B cell (primary cell): ENCODE measurements around the gene GABRR1. TPM values are rescaled to one million over a fixed set of nuclear protein-coding genes. Genes with fewer than 3 reads are reported as not detected.

Experiments used
- ATAC-seq: fragments of 200-7000 bp; cut with Tn5 transposase; one replicate; pipeline ENCODE4 v1.10.0; 2021; ENCODE audit warnings: low read depth, mild to moderate bottlenecking, moderate number of reproducible peaks, moderate library complexity
- CTCF ChIA-PET: fragments of 350-600 bp; sonication (Branson Sonifier 250); formaldehyde crosslinking; loops from one replicate; lab custom pipeline; 2021; ENCODE audit warnings: antibody characterized with exemption, inconsistent platforms; lab: Charles Lee
- POLR2A ChIA-PET: fragments of 350-600 bp; sonication (Branson Sonifier 250); formaldehyde crosslinking; loops from one replicate; lab custom pipeline; 2021; ENCODE audit warnings: antibody characterized with exemption; lab: Charles Lee
- DNase-seq: peaks from one replicate; pipeline ENCODE4 v3.0.0; 2013
- H2AFZ ChIP-seq: 2 replicates; pipeline ENCODE4 v1.6.1; 2012; ENCODE audit warnings: mild to moderate bottlenecking, low read depth, low read length; ENCODE audit not compliant: insufficient read depth, poor library complexity, severe bottlenecking
- H3K27ac ChIP-seq, 2 donors: 1 replicate in 1 of 2; 2 replicates in 1 of 2; pipeline ENCODE4 v1.5.1; 2012 to 2013; ENCODE audit warnings: low read length in 2 of 2, mild to moderate bottlenecking in 2 of 2, moderate library complexity in 1 of 2
- H3K27me3 ChIP-seq, 4 experiments: fragments of 200-600 bp in 1 of 4; sonication (generic) in 1 of 4; replicated peaks in 1 of 4; 1 replicate in 2 of 4; 2 replicates in 2 of 4; pipeline versions ENCODE4 v1.6.1 to v1.7.0; 2013 to 2016; ENCODE audit warnings: low read length in 3 of 4, mild to moderate bottlenecking in 2 of 4, mixed read lengths in 1 of 4, moderate library complexity in 1 of 4; ENCODE audit not compliant: insufficient read depth in 4 of 4, control insufficient read depth in 3 of 4; ENCODE audit errors: control extremely low read depth in 1 of 4
- H3K36me3 ChIP-seq, 2 experiments: replicated peaks in 1 of 2; 1 replicate in 1 of 2; 2 replicates in 1 of 2; pipeline versions ENCODE4 v1.6.1 to v1.7.1; 2013; ENCODE audit warnings: low read length in 1 of 2; ENCODE audit not compliant: insufficient read depth in 2 of 2, control insufficient read depth in 1 of 2; ENCODE audit errors: control extremely low read depth in 1 of 2, extremely low read depth in 1 of 2
- H3K4me1 ChIP-seq, 2 donors: fragments of 200-600 bp in 1 of 2; sonication (generic) in 1 of 2; 1 replicate in 1 of 2; 2 replicates in 1 of 2; pipeline versions ENCODE4 v1.5.1 to v1.6.1; 2013 to 2017; ENCODE audit warnings: low read length in 2 of 2; ENCODE audit not compliant: control insufficient read depth in 2 of 2, insufficient read depth in 2 of 2
- H3K4me2 ChIP-seq: replicated peaks from 2 replicates; pipeline ENCODE3; 2012; ENCODE audit warnings: mild to moderate bottlenecking, low read depth, low read length; ENCODE audit not compliant: poor library complexity, severe bottlenecking
- H3K4me3 ChIP-seq, 5 experiments: fragments of 200-600 bp in 1 of 5; sonication (generic) in 1 of 5; 1 replicate in 3 of 5; 2 replicates in 2 of 5; pipeline versions ENCODE4 v1.5.1 to v1.7.0; 2011 to 2016; ENCODE audit warnings: low read length in 4 of 5, mild to moderate bottlenecking in 4 of 5, low read depth in 2 of 5, control low read depth in 1 of 5, moderate library complexity in 1 of 5; ENCODE audit not compliant: insufficient read depth in 1 of 5; ENCODE audit errors: control extremely low read depth in 1 of 5, extremely low read depth in 1 of 5
- H3K79me2 ChIP-seq: fragments of 200-600 bp; sonication (generic); one replicate; pipeline ENCODE4 v1.6.0; 2016; ENCODE audit warnings: low read length; ENCODE audit not compliant: control insufficient read depth, insufficient read depth
- H3K9ac ChIP-seq: fragments of 200-600 bp; sonication (generic); 2 replicates; pipeline ENCODE4 v1.6.1; 2017; ENCODE audit warnings: mild to moderate bottlenecking, low read length, moderate library complexity
- H3K9me3 ChIP-seq, 3 donors: one replicate each; pipeline versions ENCODE4 v1.6.1 to v1.7.1; 2013; ENCODE audit warnings: low read length in 2 of 3; ENCODE audit not compliant: control insufficient read depth in 2 of 3, insufficient read depth in 1 of 3; ENCODE audit errors: control extremely low read depth in 1 of 3
- H4K20me1 ChIP-seq: 2 replicates; pipeline ENCODE4 v1.6.0; 2012; ENCODE audit warnings: mild to moderate bottlenecking, low read length; ENCODE audit not compliant: insufficient read depth, control insufficient read depth, poor library complexity, severe bottlenecking
- H3K27ac Mint-ChIP-seq: one replicate; pipeline ENCODE4 v1.8.0; 2021; ENCODE audit warnings: mixed read lengths
- H3K27me3 Mint-ChIP-seq: one replicate; pipeline ENCODE4 v1.8.0; 2021; ENCODE audit warnings: mixed read lengths
- H3K4me1 Mint-ChIP-seq: one replicate; pipeline ENCODE4 v1.8.0; 2021; ENCODE audit warnings: mixed read lengths
- H3K4me3 Mint-ChIP-seq: one replicate; pipeline ENCODE4 v1.8.0; 2021; ENCODE audit warnings: mixed read lengths
- H3K9me3 Mint-ChIP-seq: one replicate; pipeline ENCODE4 v1.8.0; 2022; ENCODE audit warnings: mixed read lengths; ENCODE audit not compliant: insufficient read depth
- EZH2 ChIP-seq: IDR thresholded peaks from 2 replicates; pipeline ENCODE4 v1.6.1; 2012; ENCODE audit warnings: borderline replicate concordance, low read depth, mild to moderate bottlenecking, moderate library complexity, low read length; ENCODE audit not compliant: insufficient read depth, poor library complexity, severe bottlenecking
- WGBS: methylation state at CpG from one replicate; pipeline ENCODE4 v1.1.5; 2013; ENCODE audit warnings: missing lambda C conversion rate; ENCODE audit not compliant: insufficient coverage; 5-methylcytosine and 5-hydroxymethylcytosine counted together
- intact Hi-C: fragments of 100-400 bp; cut with micrococcal nuclease; formaldehyde crosslinking; loops from one replicate; pipeline ENCODE4 v1.10.0; 2022
- polyA plus RNA-seq: library from polyadenylated mRNA; depleted of rRNA; stranded (reverse); fragments of >200 nt; gene quantifications from 2 replicates; pipeline ENCODE4 v1.2.3, GENCODE V29; 2012
- total RNA-seq, 2 donors: library from RNA; stranded (reverse); fragments of 120-200 nt in 1 of 2; gene quantifications; 1 replicate in 1 of 2; 2 replicates in 1 of 2; pipeline versions ENCODE4 v1.2.3 to v1.2.4, GENCODE V29; 2013 to 2022
- TF ChIP-seq, protein P1 (sequence below): fragments of 200-600 bp; IDR thresholded peaks from one replicate; pipeline ENCODE4 v1.8.0; 2022; ENCODE audit warnings: antibody characterized with exemption, mild to moderate bottlenecking

The GABRR1 gene
- total and polyA plus RNA-seq, 2 donors (not counting 1 experiment from before 2014, with no cell fraction given) = not detected

DNA sequence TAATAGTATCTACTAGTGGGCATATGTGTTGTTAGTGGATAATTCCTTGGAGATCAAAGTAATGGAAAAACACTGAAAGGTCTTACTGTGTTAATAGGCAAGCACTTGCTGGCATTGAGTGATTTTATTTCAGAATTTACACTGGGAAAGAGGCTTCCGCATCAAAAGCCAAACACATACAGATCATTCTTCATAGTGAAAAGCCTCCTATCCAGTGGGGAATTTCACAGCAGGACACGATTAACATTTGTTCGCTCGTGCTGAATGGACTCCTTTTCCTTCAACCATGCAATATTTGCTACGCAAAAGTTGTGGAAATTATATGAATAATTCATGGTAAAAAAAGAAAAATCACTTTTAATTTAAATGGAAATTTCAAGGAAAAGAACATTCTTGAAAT lies 26.4 kb downstream of the GABRR1 start:
- Histone ChIP-seq H4K20me1 (no peaks in the 10 kb centered on the region), H3K4me3 (no peak overlapping the region), H3K27ac (no peak overlapping the region), H3K4me2 (no peak overlapping the region), H3K9me3 (peaks cover 2 to 16% (median 10%) of the 10 kb centered on the region in 3 donors), H3K36me3 (no peaks in the 10 kb centered on the region), H3K27me3 (no peaks in the 10 kb centered on the region), H3K4me1 (no peaks in the 10 kb centered on the region), H2AFZ (no peak overlapping the region), H3K79me2 (no peaks in the 10 kb centered on the region), H3K9ac (no peak overlapping the region)
- ChIA-PET CTCF (no interaction called here), POLR2A (no interaction called here)
- intact Hi-C loops = no loop called here
- WGBS = 100% methylated on average over 1 of the region's 5 CpGs
- Mint-ChIP-seq H3K4me3 (no peak overlapping the region), H3K4me1 (no peaks in the 10 kb centered on the region), H3K9me3 (peaks cover 6% of the 10 kb centered on the region), H3K27ac (no peak overlapping the region), H3K27me3 (peaks cover 7% of the 10 kb centered on the region)
- DNase-seq (no peak), ATAC-seq (no peak)
- TF ChIP-seq, protein P1, sequence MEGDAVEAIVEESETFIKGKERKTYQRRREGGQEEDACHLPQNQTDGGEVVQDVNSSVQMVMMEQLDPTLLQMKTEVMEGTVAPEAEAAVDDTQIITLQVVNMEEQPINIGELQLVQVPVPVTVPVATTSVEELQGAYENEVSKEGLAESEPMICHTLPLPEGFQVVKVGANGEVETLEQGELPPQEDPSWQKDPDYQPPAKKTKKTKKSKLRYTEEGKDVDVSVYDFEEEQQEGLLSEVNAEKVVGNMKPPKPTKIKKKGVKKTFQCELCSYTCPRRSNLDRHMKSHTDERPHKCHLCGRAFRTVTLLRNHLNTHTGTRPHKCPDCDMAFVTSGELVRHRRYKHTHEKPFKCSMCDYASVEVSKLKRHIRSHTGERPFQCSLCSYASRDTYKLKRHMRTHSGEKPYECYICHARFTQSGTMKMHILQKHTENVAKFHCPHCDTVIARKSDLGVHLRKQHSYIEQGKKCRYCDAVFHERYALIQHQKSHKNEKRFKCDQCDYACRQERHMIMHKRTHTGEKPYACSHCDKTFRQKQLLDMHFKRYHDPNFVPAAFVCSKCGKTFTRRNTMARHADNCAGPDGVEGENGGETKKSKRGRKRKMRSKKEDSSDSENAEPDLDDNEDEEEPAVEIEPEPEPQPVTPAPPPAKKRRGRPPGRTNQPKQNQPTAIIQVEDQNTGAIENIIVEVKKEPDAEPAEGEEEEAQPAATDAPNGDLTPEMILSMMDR = no peak
- no peak for TF ChIP-seq EZH2

DNA sequence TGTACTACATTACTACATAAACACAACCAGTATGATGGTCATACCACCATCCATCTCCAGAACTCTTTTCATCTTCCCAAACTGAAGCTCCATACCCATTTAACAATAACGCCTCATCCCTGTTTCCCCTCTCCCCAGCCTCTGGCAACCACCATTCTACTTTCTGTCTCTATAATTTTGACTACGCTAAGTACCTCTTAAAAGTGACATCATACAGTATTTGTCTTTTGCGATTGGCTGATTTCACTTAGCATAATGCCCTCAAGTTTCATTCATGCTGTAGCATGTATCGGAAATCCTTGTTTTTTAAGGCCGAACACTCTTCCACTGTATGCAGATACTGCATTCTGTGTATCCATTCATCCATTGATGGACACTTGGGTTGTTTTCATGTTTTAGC lies 29.7 kb downstream of the GABRR1 start:
- H3K79me2 ChIP-seq = no peaks in the 10 kb centered on the region
- no peak for TF ChIP-seq EZH2
- TF ChIP-seq, protein P1 = no peak
- no peak overlapping the region for H3K4me3 ChIP-seq
- WGBS = 98% methylated on average over 4 of the region's 5 CpGs
- no peaks in the 10 kb centered on the region for H3K27me3 ChIP-seq
- H4K20me1 ChIP-seq = no peaks in the 10 kb centered on the region
- no peaks in the 10 kb centered on the region for H3K4me1 ChIP-seq
- no peak overlapping the region for H3K9ac ChIP-seq
- intact Hi-C loops = no loop called here
- ATAC-seq = no peak
- ChIA-PET POLR2A (no interaction called here), CTCF (no interaction called here)
- no peak overlapping the region for H3K4me2 ChIP-seq
- H3K9me3 ChIP-seq = no peaks in the 10 kb centered on the region
- Mint-ChIP-seq H3K27me3 (peaks cover 3% of the 10 kb centered on the region), H3K4me3 (no peak overlapping the region), H3K9me3 (no peaks in the 10 kb centered on the region), H3K27ac (no peak overlapping the region), H3K4me1 (no peaks in the 10 kb centered on the region)
- DNase-seq = no peak
- H3K27ac ChIP-seq = no peak overlapping the region
- H3K36me3 ChIP-seq = no peaks in the 10 kb centered on the region
- no peak overlapping the region for H2AFZ ChIP-seq
